Upper lobe of right lung (tissue), 1 donor: ENCODE data around the gene PEX5. TPM values are rescaled to one million over a fixed set of nuclear protein-coding genes. Genes with fewer than 3 reads are reported as not detected.
"Not testable (repeated sequence)": the region's sequence is repeated elsewhere in the genome, so short reads cannot be mapped to it uniquely, and the experiment has no call there.

Source experiments
- ATAC-seq: fragments of 200-7000 bp; cut with Tn5 transposase; one replicate; pipeline ENCODE4 v1.9.1; 2020; ENCODE audit warnings: mild to moderate bottlenecking, moderate library complexity
- DNase-seq: peaks from one replicate; pipeline ENCODE4 v3.0.0-alpha.2; 2020
- H3K27ac ChIP-seq: fragments of 200-600 bp; one replicate; pipeline ENCODE4 v1.8.0; 2022
- H3K27me3 ChIP-seq: fragments of 200-600 bp; one replicate; pipeline ENCODE4 v1.8.0; 2022; ENCODE audit warnings: mild to moderate bottlenecking
- H3K36me3 ChIP-seq: fragments of 200-600 bp; one replicate; pipeline ENCODE4 v1.8.0; 2022
- H3K4me1 ChIP-seq: fragments of 200-600 bp; one replicate; pipeline ENCODE4 v1.8.0; 2022
- H3K4me3 ChIP-seq: fragments of 200-600 bp; one replicate; pipeline ENCODE4 v1.8.0; 2022; ENCODE audit warnings: mild to moderate bottlenecking
- H3K9me3 ChIP-seq: fragments of 200-600 bp; one replicate; pipeline ENCODE4 v1.8.0; 2022
- intact Hi-C: fragments of 100-400 bp; cut with DNase I; formaldehyde crosslinking; loops from one replicate; pipeline ENCODE4 v1.11.0; 2022
- total RNA-seq: library from RNA; stranded (reverse); fragmentation: NEBNext Ultra II Directional; extraction: Animal tissue kit (Norgen Biotek cat#: 25700); gene quantifications from one replicate; pipeline ENCODE4 v1.2.1, GENCODE V29; 2021
- TF ChIP-seq, protein P1 (sequence below): fragments of 200-600 bp; IDR thresholded peaks from one replicate; pipeline ENCODE4 v1.8.0; 2022; ENCODE audit warnings: antibody characterized with exemption
- donor health status: DM: no; HTN: yes; CAD: no; lungs with severe emphysema.

PEX5 gene
- total RNA-seq, 1 donor from 2014 or later, result 46.7 TPM

GRCh38 chr12:7209958-7210357 is 20.5 kb downstream of the PEX5 start:
- H3K9me3 ChIP-seq, result no peaks in the 10 kb centered on the region
- ATAC-seq, result no peak
- TF ChIP-seq, protein P1, sequence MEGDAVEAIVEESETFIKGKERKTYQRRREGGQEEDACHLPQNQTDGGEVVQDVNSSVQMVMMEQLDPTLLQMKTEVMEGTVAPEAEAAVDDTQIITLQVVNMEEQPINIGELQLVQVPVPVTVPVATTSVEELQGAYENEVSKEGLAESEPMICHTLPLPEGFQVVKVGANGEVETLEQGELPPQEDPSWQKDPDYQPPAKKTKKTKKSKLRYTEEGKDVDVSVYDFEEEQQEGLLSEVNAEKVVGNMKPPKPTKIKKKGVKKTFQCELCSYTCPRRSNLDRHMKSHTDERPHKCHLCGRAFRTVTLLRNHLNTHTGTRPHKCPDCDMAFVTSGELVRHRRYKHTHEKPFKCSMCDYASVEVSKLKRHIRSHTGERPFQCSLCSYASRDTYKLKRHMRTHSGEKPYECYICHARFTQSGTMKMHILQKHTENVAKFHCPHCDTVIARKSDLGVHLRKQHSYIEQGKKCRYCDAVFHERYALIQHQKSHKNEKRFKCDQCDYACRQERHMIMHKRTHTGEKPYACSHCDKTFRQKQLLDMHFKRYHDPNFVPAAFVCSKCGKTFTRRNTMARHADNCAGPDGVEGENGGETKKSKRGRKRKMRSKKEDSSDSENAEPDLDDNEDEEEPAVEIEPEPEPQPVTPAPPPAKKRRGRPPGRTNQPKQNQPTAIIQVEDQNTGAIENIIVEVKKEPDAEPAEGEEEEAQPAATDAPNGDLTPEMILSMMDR, result no peak
- no peaks in the 10 kb centered on the region for H3K27me3 ChIP-seq
- H3K27ac ChIP-seq, result no peak overlapping the region
- no peak overlapping the region for H3K4me3 ChIP-seq
- DNase-seq, result no peak
- no peaks in the 10 kb centered on the region for H3K4me1 ChIP-seq
- H3K36me3 ChIP-seq, result peaks cover 59% of the 10 kb centered on the region
- intact Hi-C loops, result no loop called here

GRCh38 chr12:7210642-7211151 is 21.2 kb downstream of the PEX5 start:
- DNase-seq (no peak), ATAC-seq (peak; percentile 42)
- H3K9me3 ChIP-seq, result no peaks in the 10 kb centered on the region
- no peak overlapping the region for H3K27ac ChIP-seq
- no peaks in the 10 kb centered on the region for H3K4me1 ChIP-seq
- intact Hi-C loops, result no loop called here
- H3K4me3 ChIP-seq, result no peak overlapping the region
- TF ChIP-seq, protein P1, result no peak
- H3K27me3 ChIP-seq, result no peaks in the 10 kb centered on the region
- H3K36me3 ChIP-seq, result peaks cover 57% of the 10 kb centered on the region

- no peaks in the 10 kb centered on the region for H3K4me1 ChIP-seq
- no peaks in the 10 kb centered on the region for H3K9me3 ChIP-seq
- ATAC-seq (no peak), DNase-seq (no peak)
- H3K27ac ChIP-seq, result no peak overlapping the region
- intact Hi-C loops, result no loop called here
- H3K4me3 ChIP-seq, result no peak overlapping the region
- TF ChIP-seq, protein P1, result no peak
- no peaks in the 10 kb centered on the region for H3K27me3 ChIP-seq
- peaks cover 38% of the 10 kb centered on the region for H3K36me3 ChIP-seq
Observed at GRCh38 chr12:7212678-7213077, 23.2 kb downstream of the PEX5 start.

GRCh38 chr12:7213745-7214144 is 24.3 kb downstream of the PEX5 start:
- H3K4me3 ChIP-seq, ATAC-seq, intact Hi-C loops, H3K9me3 ChIP-seq, H3K4me1 ChIP-seq, DNase-seq, H3K27me3 ChIP-seq, H3K27ac ChIP-seq: not testable (repeated sequence)
- H3K36me3 ChIP-seq, result peaks cover 27% of the 10 kb centered on the region

GRCh38 chr12:7217475-7218069 is 28.1 kb downstream of the PEX5 start:
- no peak overlapping the region for H3K4me3 ChIP-seq
- ATAC-seq (peak; percentile 45), DNase-seq (no peak)
- no peaks in the 10 kb centered on the region for H3K36me3 ChIP-seq
- H3K27me3 ChIP-seq, result no peaks in the 10 kb centered on the region
- H3K27ac ChIP-seq, result no peak overlapping the region
- intact Hi-C loops, result no loop called here
- no peaks in the 10 kb centered on the region for H3K4me1 ChIP-seq
- no peaks in the 10 kb centered on the region for H3K9me3 ChIP-seq
- TF ChIP-seq, protein P1, result no peak

DNA sequence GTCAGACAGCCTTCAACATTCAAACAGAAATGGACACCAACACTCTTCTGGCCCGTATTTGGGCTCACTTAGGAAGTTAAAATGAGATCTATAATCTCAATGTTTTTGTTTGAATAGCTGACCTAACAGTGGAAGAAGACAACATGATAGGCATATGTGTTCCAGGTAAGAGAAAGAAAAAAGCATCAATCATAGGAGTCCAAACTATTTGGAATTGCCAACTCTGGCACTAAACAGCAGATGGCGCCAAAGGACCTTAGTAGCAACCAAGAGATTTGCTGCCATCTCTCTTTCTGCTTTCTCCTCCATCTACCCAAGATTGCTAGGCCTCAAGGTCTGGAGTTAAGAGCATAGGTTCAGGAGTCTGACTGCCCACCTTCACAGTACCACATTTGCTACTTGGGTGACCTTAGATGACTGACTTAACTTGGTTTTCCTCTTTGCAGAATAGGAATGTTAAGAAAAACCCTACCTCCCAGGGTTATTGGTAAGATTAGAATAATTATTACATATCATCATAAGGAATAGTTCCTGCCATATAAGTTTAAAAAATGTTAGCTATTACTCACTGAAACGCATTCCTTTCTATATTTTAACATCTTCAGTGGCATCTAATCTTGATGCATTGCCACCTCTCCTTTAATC is 30.2 kb downstream of the PEX5 start:
- intact Hi-C loops, result loop anchor here (5.0 to 10.0 kb wide), 2 partner anchors 245 to 418 kb away; no protein-coding TSS in a partner anchor
- ATAC-seq (peak; percentile 91), DNase-seq (no peak)
- H3K4me3 ChIP-seq, result no peak overlapping the region
- H3K4me1 ChIP-seq, result no peaks in the 10 kb centered on the region
- TF ChIP-seq, protein P1, result peak; percentile 90
- no peaks in the 10 kb centered on the region for H3K27me3 ChIP-seq
- no peak overlapping the region for H3K27ac ChIP-seq
- no peaks in the 10 kb centered on the region for H3K36me3 ChIP-seq
- H3K9me3 ChIP-seq, result no peaks in the 10 kb centered on the region
